Measurements from ENCODE around the gene TRIOBP. TPM values are rescaled to one million over a fixed set of nuclear protein-coding genes. Genes with fewer than 3 reads are reported as not detected.

Gene TRIOBP
- total and polyA plus RNA-seq, 7 donors: 19.1 to 42.7 (median 24.6) TPM

GRCh38 chr22:37742376-37743171, 45.7 kb downstream of the TRIOBP start:
- WGBS, 3 donors: 75 to 79% (median 76%) methylated on average over 16 of the region's 16 CpGs
- TF ChIP-seq, protein P1, sequence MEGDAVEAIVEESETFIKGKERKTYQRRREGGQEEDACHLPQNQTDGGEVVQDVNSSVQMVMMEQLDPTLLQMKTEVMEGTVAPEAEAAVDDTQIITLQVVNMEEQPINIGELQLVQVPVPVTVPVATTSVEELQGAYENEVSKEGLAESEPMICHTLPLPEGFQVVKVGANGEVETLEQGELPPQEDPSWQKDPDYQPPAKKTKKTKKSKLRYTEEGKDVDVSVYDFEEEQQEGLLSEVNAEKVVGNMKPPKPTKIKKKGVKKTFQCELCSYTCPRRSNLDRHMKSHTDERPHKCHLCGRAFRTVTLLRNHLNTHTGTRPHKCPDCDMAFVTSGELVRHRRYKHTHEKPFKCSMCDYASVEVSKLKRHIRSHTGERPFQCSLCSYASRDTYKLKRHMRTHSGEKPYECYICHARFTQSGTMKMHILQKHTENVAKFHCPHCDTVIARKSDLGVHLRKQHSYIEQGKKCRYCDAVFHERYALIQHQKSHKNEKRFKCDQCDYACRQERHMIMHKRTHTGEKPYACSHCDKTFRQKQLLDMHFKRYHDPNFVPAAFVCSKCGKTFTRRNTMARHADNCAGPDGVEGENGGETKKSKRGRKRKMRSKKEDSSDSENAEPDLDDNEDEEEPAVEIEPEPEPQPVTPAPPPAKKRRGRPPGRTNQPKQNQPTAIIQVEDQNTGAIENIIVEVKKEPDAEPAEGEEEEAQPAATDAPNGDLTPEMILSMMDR (IDR thresholded peaks at IDR 0.05): no peak
- DNase-seq: peak in 1 of 2 donors; percentile 60
- Histone ChIP-seq H3K4me1 (peaks cover 4% of the 10 kb centered on the region), H3K27ac (no peak overlapping the region), H3K4me3 (no peak overlapping the region), H3K9me3 (no peaks in the 10 kb centered on the region), H3K36me3 (ENCODE audit: insufficient read depth in 1 of 2, low read depth in 1 of 2) (no peaks in the 10 kb centered on the region), H3K27me3 (ENCODE audit: insufficient read depth in 3 of 3, low read length in 2 of 3) (peaks cover 0 to 5% (median 4%) of the 10 kb centered on the region in 3 donors)
- ATAC-seq: no peak
- intact Hi-C loops (cut with DNase I): loop anchor here in 1 of 2 donors (5.0 kb wide), 1 partner anchor 45 kb away; the partner anchor contains the start of gene TRIOBP

- TF ChIP-seq, protein P1 (IDR thresholded peaks at IDR 0.05): no peak
- Histone ChIP-seq H3K9me3 (no peaks in the 10 kb centered on the region), H3K4me3 (no peak overlapping the region), H3K4me1 (peaks cover 17% of the 10 kb centered on the region), H3K27me3 (ENCODE audit: insufficient read depth in 3 of 3, low read length in 2 of 3) (no peaks in the 10 kb centered on the region), H3K27ac (no peak overlapping the region), H3K36me3 (ENCODE audit: insufficient read depth in 1 of 2, low read depth in 1 of 2) (no peaks in the 10 kb centered on the region)
- no peak for DNase-seq
- WGBS, 3 donors: 91 to 94% (median 92%) methylated on average over 6 of the region's 6 CpGs
- intact Hi-C loops (cut with DNase I): loop anchor here in 1 of 2 donors (5.0 kb wide), 1 partner anchor 47 kb away; the partner anchor contains the start of gene TRIOBP
- no peak for ATAC-seq
These were observed 47.7 kb downstream of the TRIOBP start for GRCh38 chr22:37744589-37744988.

- Histone ChIP-seq H3K27me3 (ENCODE audit: insufficient read depth in 3 of 3, low read length in 2 of 3) (no peaks in the 10 kb centered on the region), H3K4me3 (peak overlapping the region; percentile 79), H3K27ac (peak overlapping the region; percentile 82), H3K4me1 (peaks cover 29% of the 10 kb centered on the region), H3K36me3 (ENCODE audit: insufficient read depth in 1 of 2, low read depth in 1 of 2) (no peaks in the 10 kb centered on the region), H3K9me3 (no peaks in the 10 kb centered on the region)
- WGBS, 3 donors: 0 to 1% (median 0%) methylated on average over 32 to 91 of the region's 94 CpGs
- peak; percentile 80 to 91 (median 86) for ATAC-seq
- TF ChIP-seq, protein P1 (IDR thresholded peaks at IDR 0.05): no peak
- peak; percentile 93 to 94 for DNase-seq
- intact Hi-C loops (cut with DNase I): no loop called here
These were observed 48.9 kb downstream of the TRIOBP start for GRCh38 chr22:37745548-37746365.

- Histone ChIP-seq H3K4me3 (peak overlapping the region; percentile 79), H3K9me3 (no peaks in the 10 kb centered on the region), H3K36me3 (ENCODE audit: insufficient read depth in 1 of 2, low read depth in 1 of 2) (no peaks in the 10 kb centered on the region), H3K4me1 (peaks cover 36% of the 10 kb centered on the region), H3K27me3 (ENCODE audit: insufficient read depth in 3 of 3, low read length in 2 of 3) (no peaks in the 10 kb centered on the region), H3K27ac (peak overlapping the region; percentile 82)
- intact Hi-C loops (cut with DNase I): no loop called here
- DNase-seq: peak in 1 of 2 donors; percentile 67
- peak in 3 of 4 donors; percentile 7 to 34 (median 20) for ATAC-seq
- 0 to 1% (median 0%) methylated on average over 33 to 64 of the region's 64 CpGs for WGBS, 3 donors
- TF ChIP-seq, protein P1 (IDR thresholded peaks at IDR 0.05): no peak
These were observed 49.7 kb downstream of the TRIOBP start for GRCh38 chr22:37746366-37747079.
